Osteocyte (in vitro differentiated cells): Measurements from ENCODE around the gene CLK4. TPM values are rescaled to one million over a fixed set of nuclear protein-coding genes. Genes with fewer than 3 reads are reported as not detected.

ENCODE experiments used
- DNase-seq: peaks from one replicate; pipeline ENCODE4 v3.0.0; 2021; ENCODE audit warnings: mixed read lengths; ENCODE audit not compliant: unreplicated experiment; ENCODE audit errors: extremely low spot score
- H3K27ac Mint-ChIP-seq: one replicate; pipeline ENCODE4 v1.8.0; 2021; ENCODE audit warnings: mild to moderate bottlenecking, mixed read lengths; ENCODE audit not compliant: unreplicated experiment
- H3K27me3 Mint-ChIP-seq: one replicate; pipeline ENCODE4 v1.8.0; 2021; ENCODE audit warnings: mixed read lengths; ENCODE audit not compliant: unreplicated experiment
- H3K36me3 Mint-ChIP-seq: one replicate; pipeline ENCODE4 v1.8.0; 2021; ENCODE audit warnings: mixed read lengths; ENCODE audit not compliant: unreplicated experiment
- H3K4me1 Mint-ChIP-seq: one replicate; pipeline ENCODE4 v1.8.0; 2021; ENCODE audit warnings: mixed read lengths; ENCODE audit not compliant: unreplicated experiment
- H3K4me3 Mint-ChIP-seq: one replicate; pipeline ENCODE4 v1.8.0; 2021; ENCODE audit warnings: mild to moderate bottlenecking, moderate library complexity, mixed read lengths; ENCODE audit not compliant: unreplicated experiment
- H3K9me3 Mint-ChIP-seq: one replicate; pipeline ENCODE4 v1.8.0; 2021; ENCODE audit warnings: mixed read lengths; ENCODE audit not compliant: unreplicated experiment
- CTCF ChIP-seq: fragments of 200-600 bp; sonication (generic); IDR thresholded peaks from 2 replicates; pipeline ENCODE4 v1.5.0; 2021; ENCODE audit warnings: antibody characterized with exemption, mild to moderate bottlenecking, moderate library complexity
- total RNA-seq: library from RNA; stranded (reverse); gene quantifications from 2 replicates; pipeline ENCODE4 v1.2.1, GENCODE V29; 2021

Gene CLK4
- total RNA-seq, 1 donor from 2014 or later, result 30.0 TPM

GRCh38 chr5:178564397-178564796 is 62.5 kb downstream of the CLK4 start:
- Mint-ChIP-seq H3K27me3 (peaks cover 5% of the 10 kb centered on the region), H3K9me3 (no peaks in the 10 kb centered on the region), H3K4me3 (no peak overlapping the region), H3K27ac (no peak overlapping the region), H3K36me3 (no peaks in the 10 kb centered on the region), H3K4me1 (no peaks in the 10 kb centered on the region)
- DNase-seq, result no peak
- no peak for TF ChIP-seq CTCF

GRCh38 chr5:178563621-178564020 is 63.2 kb downstream of the CLK4 start:
- Mint-ChIP-seq H3K27me3 (peaks cover 5% of the 10 kb centered on the region), H3K27ac (no peak overlapping the region), H3K4me3 (no peak overlapping the region), H3K9me3 (no peaks in the 10 kb centered on the region), H3K4me1 (no peaks in the 10 kb centered on the region), H3K36me3 (no peaks in the 10 kb centered on the region)
- DNase-seq, result no peak
- TF ChIP-seq CTCF, result no peak

- no peak for DNase-seq
- Mint-ChIP-seq H3K4me3 (no peak overlapping the region), H3K36me3 (no peaks in the 10 kb centered on the region), H3K27ac (no peak overlapping the region), H3K27me3 (peaks cover 5% of the 10 kb centered on the region), H3K9me3 (no peaks in the 10 kb centered on the region), H3K4me1 (no peaks in the 10 kb centered on the region)
- no peak for TF ChIP-seq CTCF
Measured at GRCh38 chr5:178561746-178562264, 65.0 kb downstream of the CLK4 start.

GRCh38 chr5:178560911-178561310 is 65.9 kb downstream of the CLK4 start:
- Mint-ChIP-seq H3K4me3 (no peak overlapping the region), H3K36me3 (no peaks in the 10 kb centered on the region), H3K4me1 (no peaks in the 10 kb centered on the region), H3K9me3 (no peaks in the 10 kb centered on the region), H3K27me3 (peaks cover 5% of the 10 kb centered on the region), H3K27ac (no peak overlapping the region)
- DNase-seq, result no peak
- TF ChIP-seq CTCF, result no peak

- Mint-ChIP-seq H3K36me3 (no peaks in the 10 kb centered on the region), H3K27ac (no peak overlapping the region), H3K4me1 (no peaks in the 10 kb centered on the region), H3K9me3 (no peaks in the 10 kb centered on the region), H3K4me3 (no peak overlapping the region), H3K27me3 (no peaks in the 10 kb centered on the region)
- DNase-seq, result no peak
- no peak for TF ChIP-seq CTCF
Measured at GRCh38 chr5:178557416-178557815, 69.4 kb downstream of the CLK4 start.
